SK-MEL-5 (cell line): ENCODE results near the gene SHQ1. TPM values are rescaled to one million over a fixed set of nuclear protein-coding genes. Genes with fewer than 3 reads are reported as not detected.

Experiments
- DNase-seq: peaks from one replicate; pipeline ENCODE4 v3.0.0-alpha.2; 2016; ENCODE audit warnings: low read depth, low spot score
- in situ Hi-C: cut with HindIII; loops from 2 replicates; pipeline ENCODE4 v1.10.0; 2016; ENCODE audit warnings: low sequenced_read_pairs, high pct_unique_total_duplicates, low pct_unique_long_range_greater_than_20kb
- total RNA-seq: library from RNA; depleted of rRNA; stranded (reverse); fragments of >200 nt; shearing (Covaris generic); gene quantifications from 2 replicates; pipeline ENCODE4 v1.2.3, GENCODE V29; 2014

Gene SHQ1
- total RNA-seq, 1 experiment from 2014 or later, result 25.9 TPM

DNA sequence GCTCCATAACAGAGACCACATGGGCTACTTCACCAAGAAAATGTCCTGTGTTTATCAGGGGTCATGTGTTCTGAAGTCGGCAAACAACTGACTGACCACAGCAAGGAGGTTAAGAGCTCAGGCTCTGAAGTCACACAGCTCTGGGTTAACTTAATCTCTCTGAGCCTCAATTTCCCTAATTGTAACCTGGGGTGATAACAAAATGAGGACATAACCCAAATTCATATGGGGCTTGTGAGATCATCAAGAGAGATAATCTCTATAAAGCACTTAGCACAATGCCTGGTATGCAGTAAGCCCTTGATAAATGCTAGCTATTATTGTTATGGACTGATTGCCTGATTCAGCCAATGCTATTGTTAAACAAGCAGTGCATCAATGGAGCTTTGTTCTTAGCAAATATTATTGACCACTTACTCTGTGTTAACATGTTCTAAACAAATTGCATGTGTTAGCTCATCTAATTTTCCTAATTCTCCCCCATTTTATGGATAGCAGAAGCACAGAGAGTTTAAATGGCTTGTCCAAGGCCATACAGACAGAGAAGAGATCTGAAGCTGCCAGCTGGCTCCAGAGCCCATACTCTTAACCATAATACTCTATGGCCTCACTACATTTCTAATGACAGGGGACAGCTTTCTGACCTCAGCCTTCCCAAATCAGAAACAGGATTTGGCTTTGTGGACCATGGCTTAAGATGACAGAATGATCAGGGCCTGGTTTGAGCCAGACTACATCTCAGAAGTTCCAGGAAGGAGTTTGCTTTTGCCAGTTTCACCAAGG lies 78.3 kb downstream of the SHQ1 start:
- in situ Hi-C loops, result no loop called here
- no peak for DNase-seq

DNA sequence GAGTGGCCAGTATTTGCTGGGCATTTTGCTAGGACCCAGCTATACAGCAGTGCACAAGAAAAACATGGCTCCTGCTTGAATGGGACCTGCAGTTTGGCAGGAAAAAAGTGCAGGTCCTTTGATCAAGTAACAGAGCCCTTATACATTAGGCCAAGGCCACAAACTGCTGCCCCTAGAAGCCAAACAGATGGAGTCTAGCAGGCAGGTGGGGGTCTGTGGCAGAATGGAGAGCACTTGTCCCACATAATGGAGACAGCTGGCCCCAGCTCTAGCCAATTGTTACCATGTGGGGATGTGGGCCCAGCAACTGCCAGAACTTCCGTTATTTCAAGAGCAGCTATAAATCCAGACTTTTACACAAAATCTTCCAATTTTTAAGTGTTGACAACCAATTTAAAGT lies 79.3 kb downstream of the SHQ1 start:
- in situ Hi-C loops, result no loop called here
- DNase-seq, result no peak

DNA sequence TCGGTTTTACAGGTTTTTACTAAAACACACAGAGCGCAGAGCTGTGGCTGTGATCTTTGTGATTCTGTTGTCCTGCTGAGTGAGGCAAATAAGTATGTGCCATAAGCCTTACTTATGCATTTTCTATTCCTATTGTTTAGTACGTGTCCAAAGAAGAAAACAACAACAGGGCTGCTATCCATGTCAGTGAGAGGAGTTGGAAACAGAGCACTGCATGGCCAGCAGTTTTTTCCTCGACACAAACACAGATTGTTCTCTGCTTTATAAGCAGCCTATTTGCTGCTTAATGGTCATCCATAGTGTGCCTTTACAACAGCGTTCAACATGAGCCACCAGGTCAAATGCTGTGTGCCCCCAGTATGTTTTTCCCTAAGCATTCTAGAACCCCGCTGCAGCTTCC lies 79.8 kb downstream of the SHQ1 start:
- in situ Hi-C loops, result no loop called here
- no peak for DNase-seq

DNA sequence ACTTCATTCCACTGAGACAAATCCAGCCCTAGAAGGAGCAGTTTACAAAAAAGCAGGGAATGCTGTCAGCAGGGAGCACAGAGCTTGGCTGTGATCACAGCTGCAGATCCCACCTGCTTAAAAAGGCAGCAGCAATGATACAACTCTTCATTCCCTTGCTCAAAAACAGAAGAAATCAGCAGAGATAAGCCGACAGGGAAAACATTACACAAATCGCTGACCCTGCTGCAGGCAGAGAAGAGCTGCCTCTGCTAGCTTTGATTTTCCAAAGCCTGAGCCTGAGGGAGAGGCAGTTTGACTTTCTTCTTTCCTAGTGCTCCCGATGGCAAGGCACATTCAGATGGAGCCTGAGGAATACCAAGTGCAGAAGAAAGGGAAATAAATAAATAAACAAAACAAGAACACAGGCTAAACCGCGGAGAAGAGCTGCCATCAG lies 80.2 kb downstream of the SHQ1 start:
- in situ Hi-C loops, result no loop called here
- no peak for DNase-seq

DNA sequence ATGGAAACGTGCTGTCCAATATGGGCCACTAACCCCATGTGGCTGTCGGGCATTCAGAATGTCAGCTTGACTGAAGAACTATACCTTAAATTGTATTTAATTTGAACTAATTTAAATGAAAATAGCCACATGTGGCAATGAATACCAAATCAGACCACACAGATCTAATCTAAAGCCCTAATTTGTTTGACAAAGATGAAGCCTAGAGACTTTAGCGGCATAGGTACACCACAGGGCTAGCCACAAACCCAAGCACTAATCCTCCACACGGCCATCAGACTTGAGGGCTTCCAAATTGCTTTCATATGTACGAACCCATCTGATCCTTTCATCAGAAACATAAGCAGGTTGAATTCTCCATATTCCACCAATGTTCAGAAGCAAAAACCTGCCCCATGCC lies 81.4 kb downstream of the SHQ1 start:
- in situ Hi-C loops, result no loop called here
- DNase-seq, result no peak

DNA sequence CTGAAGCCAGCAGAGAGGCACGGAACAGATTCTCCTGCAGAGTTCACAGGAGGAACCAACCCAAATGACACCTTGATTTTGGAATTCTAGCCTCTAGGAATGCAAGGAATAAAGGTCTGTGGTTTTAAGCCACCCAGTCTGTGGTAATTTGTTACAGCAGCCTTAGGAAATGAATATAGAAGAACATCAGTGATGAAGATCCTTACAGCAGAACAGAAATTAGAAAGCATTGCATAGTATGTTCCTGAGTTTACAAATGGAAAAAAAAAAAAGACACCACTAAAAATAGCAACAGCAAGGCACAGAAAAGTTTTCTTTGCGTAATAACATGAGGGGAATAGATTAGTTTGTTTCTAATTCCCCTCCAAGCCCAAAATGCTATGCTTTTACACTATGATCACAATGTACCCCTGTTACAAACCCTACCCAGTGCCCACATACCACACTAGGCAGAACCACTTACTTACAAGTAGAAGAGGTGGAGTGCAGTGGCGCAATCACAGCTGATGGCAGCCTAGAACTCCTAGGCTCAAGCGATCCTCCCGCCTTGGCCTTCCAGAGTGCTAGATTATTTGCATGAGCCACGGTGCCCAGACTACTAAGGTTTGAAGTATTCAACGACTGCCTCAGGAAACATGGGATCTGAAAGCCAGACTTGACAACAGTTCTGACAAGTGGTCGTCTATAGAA lies 84.3 kb downstream of the SHQ1 start:
- in situ Hi-C loops, result no loop called here
- DNase-seq, result no peak

DNA sequence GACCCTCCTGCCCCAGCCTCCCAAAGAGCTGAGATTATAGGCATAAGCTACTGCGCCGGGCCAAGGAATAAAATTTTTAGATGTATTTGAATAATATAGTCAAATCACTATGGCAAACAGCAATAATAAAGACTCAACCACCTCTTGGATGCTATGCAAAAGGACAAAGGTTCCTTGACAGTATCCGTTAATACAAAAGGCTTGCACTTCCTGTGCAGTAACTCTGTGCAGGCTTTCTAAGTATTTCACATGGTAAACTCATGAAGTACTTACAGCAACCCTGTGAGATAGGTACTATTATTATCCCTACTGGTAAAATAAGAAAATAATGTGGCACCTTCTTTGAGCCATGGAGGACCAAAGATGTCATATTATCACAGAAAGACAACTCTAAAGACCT lies 86.8 kb downstream of the SHQ1 start:
- no peak for DNase-seq
- in situ Hi-C loops, result no loop called here

DNA sequence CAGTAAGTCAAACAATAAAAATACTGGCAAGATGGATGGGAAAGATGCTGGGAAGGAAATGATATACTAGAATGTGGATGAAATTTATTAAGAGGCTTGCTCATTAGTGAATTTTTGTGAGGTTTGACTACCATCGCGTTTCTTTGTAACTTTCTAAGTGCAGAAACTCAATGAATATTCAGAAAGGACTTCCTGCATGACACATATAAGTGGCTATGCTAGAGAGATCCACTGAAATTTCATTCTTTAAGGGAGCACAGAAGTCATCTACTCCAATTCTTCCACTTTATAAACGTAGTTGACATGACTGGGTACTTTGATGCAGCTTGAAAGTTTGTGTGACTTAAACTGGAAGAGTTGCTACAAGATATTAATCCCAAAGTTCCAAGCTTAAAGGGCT lies 88.0 kb downstream of the SHQ1 start:
- DNase-seq, result no peak
- in situ Hi-C loops, result no loop called here

DNA sequence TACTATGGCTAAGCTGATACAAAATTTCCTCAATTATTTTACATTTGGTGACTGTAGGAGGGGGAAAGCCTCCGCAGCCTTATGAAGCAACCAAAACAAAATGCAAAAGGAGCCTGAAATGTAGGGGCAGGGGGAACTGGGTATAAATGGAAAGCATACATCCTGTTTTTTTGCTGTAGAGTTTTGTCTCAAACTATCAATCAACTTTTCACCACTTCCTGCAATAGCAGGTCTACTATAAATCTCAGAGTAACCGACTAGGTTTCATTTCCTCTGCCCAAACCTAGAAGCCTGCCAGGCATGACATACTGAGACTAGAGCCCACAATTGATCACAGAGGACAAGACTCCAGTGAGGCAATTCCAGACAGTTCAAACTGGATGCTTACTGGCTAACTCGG lies 91.3 kb downstream of the SHQ1 start:
- in situ Hi-C loops, result no loop called here
- DNase-seq, result no peak

DNA sequence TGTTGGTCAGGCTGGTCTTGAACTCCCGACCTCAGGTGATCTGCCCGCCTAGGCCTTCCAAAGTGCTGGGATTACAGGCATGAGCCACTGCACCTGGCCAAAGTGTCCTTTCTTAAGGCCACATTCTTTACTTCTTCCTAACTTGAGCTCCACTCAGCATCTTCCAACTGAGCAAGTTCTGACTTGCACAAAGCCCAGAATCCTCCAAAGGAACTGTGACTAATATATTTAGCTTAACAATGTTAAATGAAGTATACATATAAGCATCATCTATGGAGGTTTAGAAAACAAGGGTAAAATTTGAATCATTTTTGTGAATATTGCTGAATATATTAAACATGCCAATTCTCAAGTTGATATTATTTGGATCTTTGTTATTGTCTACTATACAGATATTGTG lies 93.7 kb downstream of the SHQ1 start:
- no peak for DNase-seq
- in situ Hi-C loops, result no loop called here

DNA sequence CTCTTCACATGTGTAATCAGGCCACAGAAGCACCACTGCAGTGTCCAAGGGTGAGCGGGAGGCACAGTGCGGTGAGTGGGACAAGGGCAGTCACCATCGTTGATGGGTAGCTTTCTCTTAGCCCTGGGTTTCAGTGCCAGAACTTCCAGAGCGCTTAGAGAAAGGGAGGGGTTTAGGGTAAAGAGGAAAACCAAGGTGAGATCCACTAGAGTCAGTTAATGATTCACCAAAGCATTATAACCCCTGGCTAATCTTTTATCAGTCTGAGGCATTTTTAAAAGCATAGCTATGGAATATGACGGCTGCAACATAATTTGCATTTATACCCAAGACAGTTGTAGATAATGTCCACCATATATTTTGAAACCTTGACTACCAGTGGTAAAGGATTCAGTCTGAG lies 94.8 kb downstream of the SHQ1 start:
- in situ Hi-C loops, result no loop called here
- DNase-seq, result no peak

DNA sequence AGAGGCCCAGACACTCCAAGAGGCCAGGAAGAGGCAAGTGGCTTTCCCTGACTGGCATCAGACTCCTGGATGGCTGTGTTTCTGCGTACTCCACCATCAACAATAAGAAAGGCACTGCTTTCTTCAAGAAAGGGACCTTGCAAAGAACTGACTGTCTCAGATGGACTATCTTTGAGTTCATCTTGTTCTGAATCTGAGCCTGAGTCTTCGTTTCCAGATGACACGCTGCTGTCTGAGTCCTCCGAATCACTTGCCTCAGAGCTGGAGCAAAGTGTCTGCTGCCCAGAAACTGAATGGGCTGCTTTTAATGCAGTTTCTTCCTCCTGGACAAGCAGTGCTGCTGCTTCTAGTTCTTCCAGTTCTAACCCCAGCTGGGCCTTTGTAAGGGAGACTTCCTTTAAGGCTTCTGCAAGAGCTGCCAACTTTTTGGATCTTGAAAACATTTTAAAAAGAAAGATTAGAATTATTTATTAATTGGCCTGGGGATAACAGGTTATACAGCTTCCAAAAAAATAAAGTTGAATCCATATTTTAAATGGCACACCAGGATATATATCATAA lies 97.8 kb downstream of the SHQ1 start:
- in situ Hi-C loops, result no loop called here
- DNase-seq, result no peak

DNA sequence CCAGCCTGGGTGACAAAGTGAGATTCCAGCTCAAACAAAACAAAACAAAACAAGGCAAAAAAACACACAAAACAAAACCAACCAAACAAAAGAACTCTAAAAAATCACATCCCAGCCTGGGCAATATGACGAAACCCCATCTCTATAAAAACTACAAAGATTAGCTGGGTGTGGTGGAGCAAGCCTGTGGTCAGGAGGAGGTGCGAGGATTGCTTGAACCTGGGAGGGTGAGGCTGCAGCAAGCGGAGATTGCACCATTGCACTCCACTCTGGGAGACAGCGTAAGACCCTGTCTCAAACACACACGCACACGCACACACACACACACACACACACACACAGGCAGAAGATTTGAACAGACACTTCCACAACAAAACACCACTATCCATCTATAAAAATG lies 99.6 kb downstream of the SHQ1 start:
- no peak for DNase-seq

DNA sequence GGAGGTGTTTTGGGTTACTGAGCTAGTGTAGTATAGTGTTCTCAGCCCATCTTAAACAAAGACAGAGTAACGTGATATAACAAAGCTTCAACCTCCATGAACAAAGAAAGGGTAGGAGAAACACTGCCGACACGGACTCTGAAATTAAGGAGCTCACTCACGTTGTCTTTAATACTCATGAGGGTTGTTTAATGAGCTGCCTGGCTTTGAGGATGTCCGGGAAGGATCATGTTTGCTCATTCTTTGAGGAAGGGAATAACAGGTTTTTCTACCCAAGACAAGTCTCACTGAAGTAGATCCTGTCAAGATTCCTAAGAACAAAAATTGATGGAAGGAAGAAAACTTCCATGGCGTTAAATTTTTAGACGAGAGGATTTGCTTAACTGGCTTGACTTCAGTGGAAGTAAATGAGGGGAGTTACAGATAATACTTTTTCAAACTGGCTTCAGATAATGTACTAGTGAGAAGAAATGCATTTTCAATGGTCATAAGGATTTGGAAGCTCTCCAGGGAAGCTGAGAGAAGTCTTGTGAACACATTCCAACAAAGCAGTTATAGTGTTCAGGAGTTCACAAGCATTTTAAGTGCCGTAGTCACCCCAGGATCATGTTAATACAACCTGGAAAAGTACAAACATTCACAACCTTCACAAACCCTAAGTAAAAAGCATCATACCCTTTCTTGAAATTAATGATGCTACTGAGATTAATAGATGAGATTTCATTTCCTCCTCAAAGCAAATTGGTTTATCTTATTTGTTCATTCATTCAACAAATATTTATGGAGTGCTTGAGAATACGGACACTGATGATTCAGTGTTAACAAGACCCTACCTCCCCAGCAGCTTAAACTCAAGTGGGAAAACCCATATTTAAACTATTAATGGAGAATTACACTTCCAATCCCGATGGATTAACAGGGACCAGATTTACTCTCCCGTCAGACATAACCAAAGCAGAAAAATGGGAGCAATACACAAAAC lies 101.5 kb downstream of the SHQ1 start:
- in situ Hi-C loops, result no loop called here
- DNase-seq, result peak; percentile 62

More for the DNA sequence above, 99.6 kb downstream of the SHQ1 start:
- in situ Hi-C loops, result no loop called here

DNA sequence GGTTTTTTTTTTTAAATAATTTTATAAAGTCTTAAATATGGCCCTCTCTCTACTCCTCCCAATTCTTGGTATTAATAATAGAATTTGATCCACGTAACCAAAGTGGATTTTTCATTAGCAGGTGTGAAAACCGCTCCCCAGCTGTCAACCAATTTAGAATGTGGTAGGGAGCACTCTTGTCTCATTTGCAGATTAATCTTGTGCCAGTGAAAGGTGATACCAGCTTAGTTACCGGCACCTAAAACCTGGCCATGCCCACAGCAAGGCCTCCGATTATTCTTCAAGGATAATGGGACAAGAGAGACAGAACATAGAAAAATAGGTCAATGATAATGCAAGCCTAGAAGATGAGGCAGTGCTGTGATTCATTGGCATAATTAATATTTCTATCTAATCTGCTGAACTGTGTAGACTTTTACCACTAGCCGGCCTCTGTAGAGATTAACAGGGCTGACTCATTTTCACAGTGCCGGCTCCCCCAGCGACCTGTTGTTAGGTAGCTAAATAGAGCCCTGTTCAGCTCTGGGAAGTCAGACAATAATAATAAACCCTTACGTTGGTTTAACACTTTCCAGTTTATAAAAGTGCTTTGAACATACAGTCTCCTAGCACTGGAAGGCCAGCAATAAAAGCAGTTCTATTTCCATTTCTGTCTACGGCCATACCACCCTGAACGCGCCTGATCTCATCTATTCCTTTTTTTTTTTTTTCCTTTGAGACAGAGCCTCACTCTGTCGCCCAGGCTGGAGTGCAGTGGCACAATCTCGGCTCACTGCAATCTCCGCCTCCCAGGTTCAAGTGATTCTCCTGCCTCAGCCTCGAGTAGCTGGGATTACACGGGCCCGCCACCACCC lies 102.9 kb downstream of the SHQ1 start:
- in situ Hi-C loops, result no loop called here
- no peak for DNase-seq

DNA sequence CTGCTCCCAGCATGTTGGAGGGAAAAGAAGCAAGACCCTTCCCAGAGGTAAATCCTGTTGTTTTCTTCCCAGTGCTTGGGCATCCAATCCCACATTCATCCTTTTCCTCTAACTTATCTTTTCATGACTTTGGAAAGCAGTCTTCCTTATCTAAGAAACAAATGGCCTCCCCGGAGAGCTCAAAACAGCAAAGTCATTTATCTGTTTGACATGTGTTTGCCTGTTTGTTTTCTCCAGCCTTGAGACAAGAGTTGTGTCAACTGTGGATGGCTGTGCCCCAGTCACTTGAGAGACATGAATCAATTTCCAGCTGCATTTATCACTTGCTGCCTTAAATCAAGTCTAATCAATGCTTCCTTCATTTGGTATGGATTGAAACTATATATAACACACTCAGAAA lies 103.9 kb downstream of the SHQ1 start:
- DNase-seq, result no peak
- in situ Hi-C loops, result no loop called here
